Measurements from ENCODE around the gene LCOR.

- TF ChIP-seq CTCF (IDR thresholded peaks at IDR 0.05) (no peak), CREB1 (CRISPR knock-in tag; IDR thresholded peaks at IDR 0.05) (no peak)
Observed at GRCh38 chr10:96991313-96991841, 159.3 kb downstream of the LCOR start.
